HG03066 (cell line): ENCODE measurements around the gene SLC13A2.
"Not testable (repeated sequence)": the region's sequence is repeated elsewhere in the genome, so short reads cannot be mapped to it uniquely, and the experiment has no call there.

Experiments used
- ATAC-seq: cut with Tn5 transposase; IDR thresholded peaks from one replicate; pipeline ENCODE4 v1.9.1; 2021; ENCODE audit warnings: low read depth; ENCODE audit not compliant: unreplicated experiment

The SLC13A2 gene

GRCh38 chr17:28511858-28512461 is 38.5 kb downstream of the SLC13A2 start:
- ATAC-seq: no peak

- ATAC-seq: no peak
Observed at GRCh38 chr17:28513476-28513875, 40.0 kb downstream of the SLC13A2 start.

- ATAC-seq: no peak
Observed at GRCh38 chr17:28514561-28515002, 41.1 kb downstream of the SLC13A2 start.

- no peak for ATAC-seq
Observed at GRCh38 chr17:28515518-28515917, 42.1 kb downstream of the SLC13A2 start.

- ATAC-seq: no peak
Observed at GRCh38 chr17:28518132-28518531, 44.7 kb downstream of the SLC13A2 start.

GRCh38 chr17:28518578-28518977 is 45.1 kb downstream of the SLC13A2 start:
- ATAC-seq: no peak

- ATAC-seq: no peak
Observed at GRCh38 chr17:28519236-28519635, 45.8 kb downstream of the SLC13A2 start.

GRCh38 chr17:28520687-28521086 is 47.2 kb downstream of the SLC13A2 start:
- no peak for ATAC-seq

GRCh38 chr17:28521311-28522085 is 48.1 kb downstream of the SLC13A2 start:
- ATAC-seq: no peak

GRCh38 chr17:28522281-28522680 is 48.8 kb downstream of the SLC13A2 start:
- not testable (repeated sequence) for ATAC-seq

- ATAC-seq: no peak
Observed at GRCh38 chr17:28523186-28523585, 49.7 kb downstream of the SLC13A2 start.

- no peak for ATAC-seq
Observed at GRCh38 chr17:28523876-28524275, 50.4 kb downstream of the SLC13A2 start.

GRCh38 chr17:28524476-28525424 is 51.3 kb downstream of the SLC13A2 start:
- no peak for ATAC-seq

- no peak for ATAC-seq
Observed at GRCh38 chr17:28526381-28526780, 52.9 kb downstream of the SLC13A2 start.

GRCh38 chr17:28527181-28527681 is 53.8 kb downstream of the SLC13A2 start:
- ATAC-seq: no peak

GRCh38 chr17:28527859-28528258 is 54.4 kb downstream of the SLC13A2 start:
- no peak for ATAC-seq

GRCh38 chr17:28528327-28529012 is 55.0 kb downstream of the SLC13A2 start:
- ATAC-seq: no peak

- ATAC-seq: no peak
Observed at GRCh38 chr17:28529013-28529400, 55.6 kb downstream of the SLC13A2 start.

- no peak for ATAC-seq
Observed at GRCh38 chr17:28530250-28530649, 56.8 kb downstream of the SLC13A2 start.

GRCh38 chr17:28530926-28531325 is 57.5 kb downstream of the SLC13A2 start:
- no peak for ATAC-seq
